ENCODE data around the gene CCT2.

DNA sequence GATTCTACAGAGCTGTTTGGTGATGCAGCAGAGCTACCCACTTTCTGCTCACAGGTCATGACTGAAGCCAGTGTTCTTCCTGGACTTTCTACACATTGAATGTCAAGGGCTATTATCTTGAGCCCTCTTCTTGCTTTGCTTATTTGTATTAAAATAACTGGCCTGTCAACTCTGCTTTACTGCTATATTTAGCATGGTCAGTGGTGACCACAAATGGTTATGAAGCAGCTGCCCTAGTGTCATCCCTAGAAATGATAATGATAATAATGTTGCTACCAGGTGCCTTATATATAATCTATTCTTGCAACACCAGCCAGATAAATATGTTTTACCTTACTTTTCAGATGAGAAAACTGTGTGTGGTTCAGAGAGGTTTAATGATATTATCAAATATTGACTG lies 28.1 kb downstream of the CCT2 start:
- TF ChIP-seq, protein P1, sequence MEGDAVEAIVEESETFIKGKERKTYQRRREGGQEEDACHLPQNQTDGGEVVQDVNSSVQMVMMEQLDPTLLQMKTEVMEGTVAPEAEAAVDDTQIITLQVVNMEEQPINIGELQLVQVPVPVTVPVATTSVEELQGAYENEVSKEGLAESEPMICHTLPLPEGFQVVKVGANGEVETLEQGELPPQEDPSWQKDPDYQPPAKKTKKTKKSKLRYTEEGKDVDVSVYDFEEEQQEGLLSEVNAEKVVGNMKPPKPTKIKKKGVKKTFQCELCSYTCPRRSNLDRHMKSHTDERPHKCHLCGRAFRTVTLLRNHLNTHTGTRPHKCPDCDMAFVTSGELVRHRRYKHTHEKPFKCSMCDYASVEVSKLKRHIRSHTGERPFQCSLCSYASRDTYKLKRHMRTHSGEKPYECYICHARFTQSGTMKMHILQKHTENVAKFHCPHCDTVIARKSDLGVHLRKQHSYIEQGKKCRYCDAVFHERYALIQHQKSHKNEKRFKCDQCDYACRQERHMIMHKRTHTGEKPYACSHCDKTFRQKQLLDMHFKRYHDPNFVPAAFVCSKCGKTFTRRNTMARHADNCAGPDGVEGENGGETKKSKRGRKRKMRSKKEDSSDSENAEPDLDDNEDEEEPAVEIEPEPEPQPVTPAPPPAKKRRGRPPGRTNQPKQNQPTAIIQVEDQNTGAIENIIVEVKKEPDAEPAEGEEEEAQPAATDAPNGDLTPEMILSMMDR (conservative IDR thresholded peaks at IDR 0.05 in 1 of 2, IDR thresholded peaks at IDR 0.05 in 1 of 2; ENCODE audit: low read depth in 1 of 2, low read length in 2 of 2) = no peak
- no peak for TF ChIP-seq EZH2 (IDR thresholded peaks at IDR 0.05; ENCODE audit: low read length, missing control alignments)
